ENCODE results near the gene MACROD2. TPM values are rescaled to one million over a fixed set of nuclear protein-coding genes. Genes with fewer than 3 reads are reported as not detected.

Gene MACROD2
- total RNA-seq, 4 donors from 2014 or later, result 10.0 to 24.0 (median 17.0) TPM

- 80 to 93% methylated on average over 5 of the region's 5 CpGs for WGBS, 2 donors
- no peak for DNase-seq (ENCODE audit: low spot score in 2 of 2)
- TF ChIP-seq CTCF (IDR thresholded peaks at IDR 0.05) (no peak), POLR2A (IDR thresholded peaks at IDR 0.05) (no peak)
- no peak overlapping the region for H3K4me3 ChIP-seq (ENCODE audit: low read depth, poor library complexity, severe bottlenecking)
- intact Hi-C loops (cut with DNase I; ENCODE audit: low total_unique reads), result no loop called here
Measured at GRCh38 chr20:14488756-14489479, 493.6 kb downstream of the MACROD2 start.

DNA sequence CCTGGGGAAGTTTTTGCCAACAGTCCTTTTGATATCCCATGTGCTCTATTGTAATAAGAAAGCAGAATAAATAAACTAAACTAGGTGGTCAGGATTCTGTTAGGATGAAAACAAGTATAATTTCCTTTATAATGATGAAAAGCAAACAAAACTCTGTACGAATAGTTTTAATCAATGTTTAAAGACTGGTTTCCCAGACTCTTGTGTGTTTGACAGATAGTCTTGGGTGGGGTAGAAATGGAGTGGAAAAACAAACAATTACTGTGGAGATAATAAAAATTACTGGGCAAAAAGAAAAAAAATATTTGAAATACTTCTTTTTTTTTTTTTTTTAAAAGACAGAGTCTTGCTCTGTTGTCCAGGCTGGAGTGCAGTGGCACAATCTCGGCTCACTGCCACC, 494.2 kb downstream of the MACROD2 start:
- TF ChIP-seq CTCF (IDR thresholded peaks at IDR 0.05) (no peak), POLR2A (IDR thresholded peaks at IDR 0.05) (no peak)
- no peak overlapping the region for H3K4me3 ChIP-seq (ENCODE audit: low read depth, poor library complexity, severe bottlenecking)
- intact Hi-C loops (cut with DNase I; ENCODE audit: low total_unique reads), result no loop called here
- 38 to 44% methylated on average over 2 of the region's 2 CpGs for WGBS, 2 donors
- DNase-seq (ENCODE audit: low spot score in 2 of 2), result no peak

- intact Hi-C loops (cut with DNase I; ENCODE audit: low total_unique reads), result no loop called here
- no peak for DNase-seq (ENCODE audit: low spot score in 2 of 2)
- no peak overlapping the region for H3K4me3 ChIP-seq (ENCODE audit: low read depth, poor library complexity, severe bottlenecking)
- TF ChIP-seq POLR2A (IDR thresholded peaks at IDR 0.05), result no peak
- no peak for TF ChIP-seq CTCF (IDR thresholded peaks at IDR 0.05)
- WGBS, 2 donors, result 95 to 96% methylated on average over 1 of the region's 1 CpG
Measured at GRCh38 chr20:14491436-14491835, 496.1 kb downstream of the MACROD2 start.

DNA sequence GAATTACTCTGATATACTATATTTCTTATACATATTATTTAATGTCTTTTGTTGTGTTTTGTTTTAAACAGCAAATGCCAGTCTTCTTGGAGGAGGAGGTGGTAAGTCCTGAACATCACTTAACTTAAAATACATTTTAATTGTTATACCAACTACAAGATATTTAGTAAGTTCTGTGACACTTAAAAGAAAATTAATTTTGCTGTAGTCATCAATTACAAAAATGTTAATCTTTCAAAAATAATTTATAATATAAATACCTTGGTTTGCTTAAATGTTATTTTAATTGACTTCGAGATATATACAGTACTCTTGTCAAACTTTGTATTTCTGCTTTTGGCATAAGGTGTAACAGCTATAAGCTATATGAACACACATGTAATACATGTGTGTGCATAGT, 498.1 kb downstream of the MACROD2 start:
- no peak overlapping the region for H3K4me3 ChIP-seq (ENCODE audit: low read depth, poor library complexity, severe bottlenecking)
- DNase-seq (ENCODE audit: low spot score in 2 of 2), result no peak
- intact Hi-C loops (cut with DNase I; ENCODE audit: low total_unique reads), result no loop called here
- no peak for TF ChIP-seq POLR2A (IDR thresholded peaks at IDR 0.05)
- no peak for TF ChIP-seq CTCF (IDR thresholded peaks at IDR 0.05)
- 75 to 77% methylated on average over 1 of the region's 1 CpG for WGBS, 2 donors

GRCh38 chr20:14494355-14494754, 499.0 kb downstream of the MACROD2 start:
- 78% methylated on average over 1 of the region's 1 CpG for WGBS, 2 donors
- intact Hi-C loops (cut with DNase I; ENCODE audit: low total_unique reads), result no loop called here
- H3K4me3 ChIP-seq (ENCODE audit: low read depth, poor library complexity, severe bottlenecking), result no peak overlapping the region
- no peak for TF ChIP-seq CTCF (IDR thresholded peaks at IDR 0.05)
- no peak for TF ChIP-seq POLR2A (IDR thresholded peaks at IDR 0.05)
- no peak for DNase-seq (ENCODE audit: low spot score in 2 of 2)

DNA sequence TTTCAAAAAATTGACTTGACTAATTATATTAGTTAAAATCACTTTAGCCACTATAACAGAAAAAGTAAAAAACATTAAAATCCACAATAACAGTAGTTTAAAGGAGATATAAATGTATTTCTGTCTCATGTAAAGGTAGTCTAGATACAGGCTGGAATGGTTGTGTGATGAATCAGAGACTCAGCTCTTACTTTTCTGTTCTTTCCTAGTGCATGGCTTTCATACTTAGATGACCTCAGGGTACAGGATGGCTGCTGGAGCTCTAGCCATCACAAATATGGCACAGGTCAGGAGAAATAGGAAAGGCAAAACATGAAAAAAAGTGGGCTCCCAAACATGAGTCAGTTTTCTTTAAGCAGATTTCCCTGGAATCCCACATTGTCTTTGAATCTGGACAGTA, 499.8 kb downstream of the MACROD2 start:
- TF ChIP-seq POLR2A (IDR thresholded peaks at IDR 0.05) (no peak), CTCF (IDR thresholded peaks at IDR 0.05) (no peak)
- intact Hi-C loops (cut with DNase I; ENCODE audit: low total_unique reads), result no loop called here
- no peak overlapping the region for H3K4me3 ChIP-seq (ENCODE audit: low read depth, poor library complexity, severe bottlenecking)
- DNase-seq (ENCODE audit: low spot score in 2 of 2), result no peak
